Thymus (tissue), 11 donors: ENCODE measurements around the gene RABL2B. TPM values are rescaled to one million over a fixed set of nuclear protein-coding genes. Genes with fewer than 3 reads are reported as not detected.
"Not testable (repeated sequence)": the region's sequence is repeated elsewhere in the genome, so short reads cannot be mapped to it uniquely, and the experiment has no call there.

Experiments
- DNase-seq, 9 donors: peaks; one replicate each; pipeline ENCODE4 v3.0.0-alpha.2; 2013; ENCODE audit warnings: low spot score in 9 of 9, low read depth in 6 of 9, missing footprints in 1 of 9
- H3K27ac ChIP-seq, 2 donors: one replicate each; pipeline ENCODE4 v1.5.1; 2013; ENCODE audit warnings: control low read depth in 1 of 2, low read depth in 1 of 2, low read length in 1 of 2, mild to moderate bottlenecking in 1 of 2, moderate library complexity in 1 of 2
- H3K27me3 ChIP-seq, 2 donors: one replicate each; pipeline ENCODE4 v1.5.1; 2013; ENCODE audit warnings: low read length in 1 of 2; ENCODE audit not compliant: control insufficient read depth in 2 of 2, insufficient read depth in 1 of 2
- H3K36me3 ChIP-seq, 2 donors: one replicate each; pipeline ENCODE4 v1.5.1; 2013; ENCODE audit warnings: low read length in 1 of 2, mild to moderate bottlenecking in 1 of 2, moderate library complexity in 1 of 2; ENCODE audit not compliant: control insufficient read depth in 2 of 2, insufficient read depth in 2 of 2
- H3K4me1 ChIP-seq, 2 donors: one replicate each; pipeline ENCODE4 v1.5.1; 2013; ENCODE audit warnings: low read length in 2 of 2; ENCODE audit not compliant: control insufficient read depth in 2 of 2, insufficient read depth in 2 of 2
- H3K4me3 ChIP-seq, 2 donors: one replicate each; pipeline ENCODE4 v1.5.1; 2013; ENCODE audit warnings: low read length in 2 of 2, control low read depth in 1 of 2, mild to moderate bottlenecking in 1 of 2
- H3K9me3 ChIP-seq, 2 donors: one replicate each; pipeline ENCODE4 v1.5.1; 2013; ENCODE audit warnings: low read length in 1 of 2, mild to moderate bottlenecking in 1 of 2; ENCODE audit not compliant: control insufficient read depth in 2 of 2, insufficient read depth in 1 of 2
- WGBS: extraction: QIAGEN DNeasy Blood & Tissue Kit; methylation state at CpG from one replicate; pipeline ENCODE4 v1.1.7; 2013; 5-methylcytosine and 5-hydroxymethylcytosine counted together
- polyA plus RNA-seq: library from polyadenylated mRNA; stranded (reverse); fragments of 200-250 nt; gene quantifications from one replicate; pipeline ENCODE4 v1.2.3, GENCODE V29; 2013
- total RNA-seq: library from RNA; stranded (reverse); fragments of 120-200 nt; gene quantifications from one replicate; pipeline ENCODE4 v1.2.4, GENCODE V29; 2013
- donor health status: healthy.

The RABL2B gene
- total and polyA plus RNA-seq, 2 donors, result 12.4 to 27.6 TPM

- DNase-seq, H3K4me3 ChIP-seq, H3K4me1 ChIP-seq, H3K9me3 ChIP-seq, H3K27me3 ChIP-seq, H3K36me3 ChIP-seq, H3K27ac ChIP-seq: not testable (repeated sequence)
- WGBS, result 96% methylated on average over 2 of the region's 2 CpGs
These were observed 21.6 kb downstream of the RABL2B start for GRCh38 chr22:50761829-50762228.

DNA sequence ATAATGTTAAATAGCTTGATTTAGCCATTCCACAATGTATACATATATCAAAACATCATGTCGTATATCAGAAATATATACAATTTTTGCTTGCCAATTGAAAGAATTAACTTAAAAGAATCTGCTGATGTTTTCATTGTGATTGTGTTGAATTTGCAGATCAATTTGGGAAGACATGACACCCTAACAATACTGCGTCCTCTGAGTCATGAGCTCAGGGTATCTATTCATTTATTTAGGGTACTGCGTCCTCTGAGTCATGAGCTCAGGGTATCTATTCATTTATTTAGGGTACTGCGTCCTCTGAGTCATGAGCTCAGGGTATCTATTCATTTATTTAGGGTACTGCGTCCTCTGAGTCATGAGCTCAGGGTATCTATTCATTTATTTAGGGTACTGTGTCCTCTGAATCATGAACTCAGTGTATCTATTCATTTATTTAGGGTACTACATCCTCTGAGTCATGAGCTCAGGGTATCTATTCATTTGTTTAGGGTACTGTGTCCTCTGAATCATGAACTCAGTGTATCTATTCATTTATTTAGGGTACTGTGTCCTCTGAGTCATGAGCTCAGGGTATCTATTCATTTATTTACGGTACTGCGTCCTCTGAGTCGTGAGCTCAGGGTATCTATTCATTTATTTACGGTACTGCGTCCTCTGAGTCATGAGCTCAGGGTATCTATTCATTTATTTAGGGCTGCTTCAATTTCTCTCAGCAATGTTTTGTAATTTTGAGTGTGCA is 23.7 kb downstream of the RABL2B start:
- H3K9me3 ChIP-seq, H3K4me1 ChIP-seq, H3K36me3 ChIP-seq, H3K27ac ChIP-seq, DNase-seq, H3K4me3 ChIP-seq, H3K27me3 ChIP-seq: not testable (repeated sequence)
- 95% methylated on average over 9 of the region's 10 CpGs for WGBS

GRCh38 chr22:50756949-50757491 is 26.4 kb downstream of the RABL2B start:
- WGBS, result 11% methylated on average over 24 of the region's 24 CpGs
- H3K27ac ChIP-seq, result peak overlapping the region; percentile 64 to 80
- peak in 6 of 9 donors; percentile 12 to 69 (median 30) for DNase-seq
- not testable (repeated sequence) for H3K9me3 ChIP-seq, H3K36me3 ChIP-seq, H3K27me3 ChIP-seq, H3K4me1 ChIP-seq
- H3K4me3 ChIP-seq, result peak overlapping the region; percentile 33 to 44

DNA sequence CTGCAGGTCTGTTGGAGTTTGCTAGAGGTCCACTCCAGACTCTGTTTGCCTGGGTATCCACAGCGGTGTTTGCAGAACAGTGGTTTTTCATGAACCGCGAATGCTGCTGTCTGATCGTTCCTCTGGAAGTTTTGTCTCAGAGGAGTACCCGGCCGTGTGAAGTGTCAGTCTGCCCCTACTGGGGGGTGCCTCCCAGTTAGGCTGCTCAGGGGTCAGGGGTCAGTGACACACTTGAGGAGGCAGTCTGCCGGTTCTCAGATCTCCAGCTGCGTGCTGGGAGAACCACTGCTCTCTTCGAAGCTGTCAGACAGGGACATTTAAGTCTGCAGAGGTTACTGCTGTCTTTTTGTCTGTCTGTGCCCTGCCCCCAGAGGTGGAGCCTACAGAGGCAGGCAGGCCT is 27.0 kb downstream of the RABL2B start:
- not testable (repeated sequence) for DNase-seq, H3K36me3 ChIP-seq, H3K4me1 ChIP-seq, H3K27ac ChIP-seq, H3K27me3 ChIP-seq, H3K4me3 ChIP-seq, H3K9me3 ChIP-seq
- WGBS, result 21% methylated on average over 8 of the region's 9 CpGs

DNA sequence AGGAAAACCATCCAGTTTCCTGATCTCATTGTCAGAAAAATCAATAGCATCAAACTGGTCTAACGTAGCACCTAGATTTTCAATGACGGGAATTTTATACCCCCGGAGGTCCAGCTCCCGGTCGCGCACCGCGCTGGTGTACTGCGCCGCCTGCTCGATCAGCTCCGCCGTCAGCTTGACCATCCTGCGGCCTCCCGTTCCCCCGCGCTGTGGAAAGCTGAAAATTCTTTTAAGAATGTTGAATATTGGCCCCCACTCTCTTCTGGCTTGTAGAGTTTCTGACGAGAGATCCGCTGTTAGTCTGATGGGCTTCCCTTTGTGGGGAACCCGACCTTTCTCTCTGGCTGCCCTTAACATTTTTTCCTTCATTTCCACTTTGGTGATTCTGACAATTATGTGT is 28.2 kb downstream of the RABL2B start:
- H3K36me3 ChIP-seq, H3K27ac ChIP-seq: not testable (repeated sequence)
- 92% methylated on average over 20 of the region's 20 CpGs for WGBS

GRCh38 chr22:50749302-50750074 is 33.9 kb downstream of the RABL2B start:
- H3K4me1 ChIP-seq, DNase-seq, H3K27me3 ChIP-seq, H3K4me3 ChIP-seq, H3K36me3 ChIP-seq, H3K9me3 ChIP-seq, H3K27ac ChIP-seq: not testable (repeated sequence)
- 89% methylated on average over 9 of the region's 9 CpGs for WGBS

More for the DNA sequence above, 28.2 kb downstream of the RABL2B start:
- not testable (repeated sequence) for H3K27me3 ChIP-seq, H3K4me1 ChIP-seq, H3K9me3 ChIP-seq, H3K4me3 ChIP-seq, DNase-seq

DNA sequence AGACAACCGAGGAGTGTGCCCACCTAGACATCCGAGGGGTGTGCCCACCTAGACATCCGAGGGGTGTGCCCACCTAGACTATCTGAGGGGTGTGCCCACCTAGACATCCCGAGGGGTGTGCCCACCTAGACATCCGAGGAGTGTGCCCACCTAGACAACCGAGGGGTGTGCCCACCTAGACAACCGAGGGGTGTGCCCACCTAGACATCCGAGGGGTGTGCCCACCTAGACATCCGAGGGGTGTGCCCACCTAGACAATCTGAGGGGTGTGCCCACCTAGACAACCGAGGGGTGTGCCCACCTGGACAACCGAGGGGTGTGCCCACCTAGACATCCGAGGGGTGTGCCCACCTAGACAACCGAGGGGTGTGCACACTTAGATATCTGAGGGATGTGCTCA is 34.8 kb downstream of the RABL2B start:
- not testable (repeated sequence) for H3K36me3 ChIP-seq, H3K4me3 ChIP-seq, H3K4me1 ChIP-seq, H3K27ac ChIP-seq, DNase-seq, H3K27me3 ChIP-seq, H3K9me3 ChIP-seq
- 91% methylated on average over 13 of the region's 13 CpGs for WGBS

DNA sequence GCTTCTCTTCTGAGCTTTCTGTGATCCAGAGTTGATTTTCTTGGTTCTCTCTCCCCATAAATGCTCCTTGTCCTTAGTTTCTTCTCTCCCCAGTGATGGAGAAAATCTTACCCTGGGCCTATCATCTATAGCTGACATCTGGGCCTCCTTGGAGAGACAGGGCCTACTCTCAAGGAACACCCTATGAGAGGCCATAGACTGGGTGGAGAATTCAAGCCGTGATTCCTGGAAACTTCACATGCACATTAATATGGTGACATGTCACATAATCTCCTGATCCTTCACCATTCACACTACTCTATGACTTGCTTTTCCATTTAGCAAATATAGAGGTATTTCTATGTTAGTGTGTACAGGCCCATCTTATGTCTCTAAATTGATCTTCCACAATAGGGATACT is 35.9 kb downstream of the RABL2B start:
- H3K27me3 ChIP-seq, H3K4me1 ChIP-seq: not testable (repeated sequence)
- 92% methylated on average over 1 of the region's 1 CpG for WGBS

DNA sequence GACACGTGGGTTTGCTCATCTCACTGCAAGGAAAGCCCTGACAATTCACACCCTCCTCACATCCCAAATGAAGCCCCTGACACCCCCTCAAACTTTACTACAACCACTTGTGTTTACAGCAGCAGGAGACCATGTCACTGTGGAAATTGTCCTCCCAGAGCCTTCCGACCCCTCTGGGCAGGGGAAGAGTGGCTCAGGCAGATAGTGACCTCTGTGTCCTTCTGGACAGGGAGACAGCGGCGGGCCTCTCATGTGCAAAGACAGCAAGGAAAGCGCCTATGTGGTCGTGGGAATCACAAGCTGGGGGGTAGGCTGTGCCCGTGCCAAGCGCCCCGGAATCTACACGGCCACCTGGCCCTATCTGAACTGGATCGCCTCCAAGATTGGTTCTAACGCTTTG is 39.0 kb downstream of the RABL2B start:
- H3K36me3 ChIP-seq, H3K9me3 ChIP-seq, H3K27me3 ChIP-seq, DNase-seq, H3K4me3 ChIP-seq, H3K27ac ChIP-seq, H3K4me1 ChIP-seq: not testable (repeated sequence)
- WGBS, result 91% methylated on average over 9 of the region's 12 CpGs

More for the DNA sequence above, 35.9 kb downstream of the RABL2B start:
- not testable (repeated sequence) for H3K4me3 ChIP-seq, H3K27ac ChIP-seq, H3K9me3 ChIP-seq, H3K36me3 ChIP-seq, DNase-seq
